Retinal pigment epithelial cell (primary cell): ENCODE measurements around the gene CDS2.

Experiments used
- DNase-seq: peaks from one replicate; pipeline ENCODE4 v3.0.0-alpha.2; 2010; ENCODE audit warnings: low read depth
- H3K4me3 ChIP-seq: 2 replicates; pipeline ENCODE4 v1.5.1; 2011; ENCODE audit warnings: mild to moderate bottlenecking, low read length, control low read depth, moderate library complexity
- CTCF ChIP-seq: conservative IDR thresholded peaks from 2 replicates; pipeline ENCODE4 v1.5.1; 2011; ENCODE audit warnings: low read depth, low read length, control low read depth, inconsistent platforms

The CDS2 gene

GRCh38 chr20:5126512-5127203 lies at the start of gene CDS2:
Gene CDS2 (plus strand): TSS chr20:5127008. CDS start chr20:5127093, 85 bp downstream.
- peak; percentile 92 for DNase-seq
- TF ChIP-seq CTCF: peak; percentile 49
- H3K4me3 ChIP-seq: peak within 1 kb of the TSS; percentile 86

GRCh38 chr20:5077761-5078387 lies 48.9 kb upstream of the CDS2 start:
- no peak for TF ChIP-seq CTCF
- DNase-seq: no peak
- H3K4me3 ChIP-seq: no peak overlapping the region

- H3K4me3 ChIP-seq: no peak overlapping the region
- no peak for TF ChIP-seq CTCF
These were observed 48.3 kb upstream of the CDS2 start for GRCh38 chr20:5078399-5078958.

GRCh38 chr20:5080384-5080877 lies 46.4 kb upstream of the CDS2 start:
- no peak for TF ChIP-seq CTCF
- no peak for DNase-seq
- no peak overlapping the region for H3K4me3 ChIP-seq

More at GRCh38 chr20:5078399-5078958, 48.3 kb upstream of the CDS2 start:
- DNase-seq: no peak

GRCh38 chr20:5085380-5085779 lies 41.4 kb upstream of the CDS2 start:
- TF ChIP-seq CTCF: no peak
- DNase-seq: no peak
- H3K4me3 ChIP-seq: no peak overlapping the region

GRCh38 chr20:5088688-5089087 lies 38.1 kb upstream of the CDS2 start:
- H3K4me3 ChIP-seq: no peak overlapping the region
- DNase-seq: no peak
- no peak for TF ChIP-seq CTCF
